Neuronal stem cell (in vitro differentiated cells): ENCODE data around the gene RMND5A.
A peak's percentile ranks its signal among the peaks of the same experiment; 100 is the strongest.

Experiments used
- DNase-seq: peaks from one replicate; pipeline ENCODE4 v3.0.0-alpha.2; 2013; ENCODE audit warnings: low spot score
- H2AFZ ChIP-seq: one replicate; pipeline ENCODE4 v1.6.1; 2013; ENCODE audit warnings: mild to moderate bottlenecking, low read length, inconsistent platforms
- H2AK5ac ChIP-seq: 2 replicates; pipeline ENCODE4 v1.6.1; 2013; ENCODE audit warnings: low read depth, mild to moderate bottlenecking, inconsistent platforms, low read length, moderate library complexity, mixed read lengths
- H2BK120ac ChIP-seq: 2 replicates; pipeline ENCODE4 v1.6.1; 2013; ENCODE audit warnings: low read depth, mild to moderate bottlenecking, inconsistent platforms, low read length, moderate library complexity, mixed read lengths
- H2BK12ac ChIP-seq: one replicate; pipeline ENCODE4 v1.6.1; 2013; ENCODE audit warnings: low read length, inconsistent platforms
- H2BK15ac ChIP-seq: 2 replicates; pipeline ENCODE4 v1.6.1; 2013; ENCODE audit warnings: mild to moderate bottlenecking, low read length, inconsistent platforms, mixed read lengths
- H2BK5ac ChIP-seq: one replicate; pipeline ENCODE4 v1.6.1; 2013; ENCODE audit warnings: inconsistent platforms, mild to moderate bottlenecking, low read length, moderate library complexity
- H3K14ac ChIP-seq: one replicate; pipeline ENCODE4 v1.6.1; 2013; ENCODE audit warnings: low read length, inconsistent platforms
- H3K18ac ChIP-seq: 2 replicates; pipeline ENCODE4 v1.6.1; 2013; ENCODE audit warnings: low read length, inconsistent platforms
- H3K23ac ChIP-seq: 2 replicates; pipeline ENCODE4 v1.6.1; 2013; ENCODE audit warnings: low read depth, mild to moderate bottlenecking, mixed read lengths, low read length, inconsistent platforms; ENCODE audit not compliant: poor library complexity
- H3K27ac ChIP-seq: replicated peaks from 3 replicates; pipeline ENCODE4 v1.5.1; 2013; ENCODE audit warnings: low read length, inconsistent platforms
- H3K27me3 ChIP-seq, 3 experiments: 2 replicates each; pipeline ENCODE4 v1.6.1; 2013; ENCODE audit warnings: low read length in 3 of 3, mild to moderate bottlenecking in 2 of 3, inconsistent platforms in 1 of 3, low read depth in 1 of 3, mixed read lengths in 1 of 3, moderate library complexity in 1 of 3; ENCODE audit not compliant: control insufficient read depth in 3 of 3, insufficient read depth in 3 of 3
- H3K36me3 ChIP-seq, 2 donors: replicated peaks in 1 of 2; 2 replicates each; pipeline ENCODE4 v1.6.1; 2013; ENCODE audit warnings: low read length in 2 of 2; ENCODE audit not compliant: control insufficient read depth in 2 of 2, insufficient read depth in 2 of 2
- H3K4ac ChIP-seq: 2 replicates; pipeline ENCODE4 v1.6.1; 2013; ENCODE audit warnings: inconsistent platforms, mild to moderate bottlenecking, low read length, moderate library complexity
- H3K4me1 ChIP-seq, 2 donors: 1 replicate in 1 of 2; 2 replicates in 1 of 2; pipeline ENCODE4 v1.6.1; 2013; ENCODE audit warnings: low read length in 2 of 2, low read depth in 1 of 2; ENCODE audit not compliant: control insufficient read depth in 2 of 2, insufficient read depth in 1 of 2
- H3K4me2 ChIP-seq: one replicate; pipeline ENCODE4 v1.6.1; 2013; ENCODE audit warnings: mild to moderate bottlenecking, low read length, inconsistent platforms; ENCODE audit not compliant: insufficient read depth, poor library complexity, severe bottlenecking
- H3K4me3 ChIP-seq, 2 donors: 2 replicates each; pipeline ENCODE4 v1.5.1; 2013; ENCODE audit warnings: low read length in 2 of 2, mild to moderate bottlenecking in 2 of 2, inconsistent platforms in 1 of 2, moderate library complexity in 1 of 2
- H3K79me1 ChIP-seq: one replicate; pipeline ENCODE4 v1.6.1; 2013; ENCODE audit warnings: low read depth, mild to moderate bottlenecking, inconsistent platforms, low read length, moderate library complexity
- H3K9ac ChIP-seq: one replicate; pipeline ENCODE4 v1.6.1; 2013; ENCODE audit warnings: mild to moderate bottlenecking, low read depth, low read length, inconsistent platforms; ENCODE audit not compliant: poor library complexity
- H3K9me3 ChIP-seq, 2 donors: replicated peaks in 1 of 2; 2 replicates each; pipeline versions ENCODE3 to v1.6.1; 2013; ENCODE audit warnings: low read length in 2 of 2, mild to moderate bottlenecking in 2 of 2, inconsistent platforms in 1 of 2, low read depth in 1 of 2, mixed read lengths in 1 of 2, moderate library complexity in 1 of 2; ENCODE audit not compliant: control insufficient read depth in 2 of 2, insufficient read depth in 1 of 2
- H4K8ac ChIP-seq: one replicate; pipeline ENCODE4 v1.6.1; 2013; ENCODE audit warnings: low read depth, mild to moderate bottlenecking, inconsistent platforms, low read length, moderate library complexity
- H4K91ac ChIP-seq: one replicate; pipeline ENCODE4 v1.6.1; 2013; ENCODE audit warnings: low read length, low read depth, mild to moderate bottlenecking, inconsistent platforms; ENCODE audit not compliant: poor library complexity
- WGBS, 2 donors: extraction: QIAGEN DNeasy Blood & Tissue Kit; methylation state at CpG; one replicate each; pipeline ENCODE4 v1.1.7; 2013; ENCODE audit warnings: missing lambda C conversion rate in 2 of 2, mixed read lengths in 1 of 2; ENCODE audit not compliant: insufficient read length in 2 of 2, insufficient replicate concordance in 1 of 2; ENCODE audit errors: extremely low coverage in 2 of 2; 5-methylcytosine and 5-hydroxymethylcytosine counted together

Gene RMND5A

DNA sequence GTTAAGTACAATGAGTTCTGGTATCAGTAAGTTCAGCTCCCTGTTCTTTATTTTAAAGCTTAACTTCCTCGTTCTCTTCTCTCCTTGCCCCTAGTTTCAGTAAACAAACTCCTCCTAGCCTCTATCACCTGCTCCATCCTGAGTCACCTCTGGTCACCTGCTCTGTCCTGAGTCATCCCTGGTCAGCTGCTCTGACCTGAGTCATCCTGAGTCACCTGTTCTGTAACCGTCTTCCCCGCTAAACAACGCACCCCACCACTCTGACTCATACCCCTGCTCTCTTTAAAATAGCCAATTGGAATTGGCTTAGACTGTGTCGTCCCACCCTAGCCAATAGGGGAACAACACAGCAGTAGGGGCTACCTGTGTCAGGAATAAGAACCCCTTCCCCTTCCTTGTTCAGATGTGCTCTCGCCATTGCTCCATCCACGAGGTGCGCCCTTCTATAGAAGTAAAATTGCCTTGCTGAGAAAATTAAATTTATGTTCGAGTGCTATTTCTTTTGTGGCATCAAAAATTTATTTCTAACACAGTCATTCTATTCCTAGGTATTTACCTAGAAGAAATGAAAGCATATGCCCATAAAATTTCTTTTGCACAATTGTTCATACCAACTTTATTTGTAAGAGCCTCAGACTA, 24.9 kb upstream of the RMND5A start:
- Histone ChIP-seq H2BK5ac (no peak overlapping the region), H2BK120ac (no peak overlapping the region), H3K4me2 (no peak overlapping the region), H3K23ac (no peak overlapping the region), H3K4ac (no peak overlapping the region), H3K4me3 (no peak overlapping the region), H3K9ac (no peak overlapping the region), H2AK5ac (no peak overlapping the region), H3K18ac (no peak overlapping the region), H3K79me1 (no peaks in the 10 kb centered on the region), H4K91ac (no peak overlapping the region), H2AFZ (no peak overlapping the region), H3K27ac (no peak overlapping the region), H3K4me1 (no peaks in the 10 kb centered on the region), H2BK12ac (no peak overlapping the region), H3K9me3 (peaks cover 2 to 7% of the 10 kb centered on the region in 2 donors), H2BK15ac (no peak overlapping the region), H4K8ac (no peak overlapping the region), H3K36me3 (no peaks in the 10 kb centered on the region), H3K14ac (no peak overlapping the region), H3K27me3 (no peaks in the 10 kb centered on the region)
- DNase-seq = no peak
- no CpG with 5 or more reads among the region's 9 CpGs for WGBS, 2 donors

DNA sequence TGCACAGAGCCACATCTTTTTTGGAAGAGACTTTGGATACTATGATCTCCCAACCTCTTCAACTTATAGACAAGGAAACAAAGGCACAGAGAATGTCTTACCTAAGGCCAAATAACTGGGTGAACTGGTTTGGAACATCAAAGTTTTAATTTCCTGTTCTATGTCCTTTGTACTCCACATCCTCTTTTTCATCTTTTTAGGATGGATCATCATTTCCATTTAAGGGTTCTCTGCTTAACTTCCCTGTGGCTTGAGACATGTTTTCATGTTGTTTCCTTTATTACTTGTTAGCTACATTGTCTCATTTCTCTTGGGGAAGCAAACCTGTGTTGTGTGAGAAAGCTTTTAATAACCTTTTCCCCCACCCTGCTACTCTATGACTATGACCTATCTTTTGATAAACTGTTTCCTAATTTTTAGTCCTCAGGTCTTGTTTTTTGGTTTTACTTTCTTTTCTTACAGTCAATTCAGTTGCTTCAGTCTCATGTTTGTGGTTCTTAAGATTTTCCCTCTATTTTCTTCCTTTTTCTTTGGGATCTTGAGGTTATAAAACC, 22.5 kb upstream of the RMND5A start:
- Histone ChIP-seq H4K8ac (no peak overlapping the region), H2BK15ac (no peak overlapping the region), H4K91ac (no peak overlapping the region), H3K79me1 (no peaks in the 10 kb centered on the region), H3K4me1 (no peaks in the 10 kb centered on the region), H3K36me3 (no peaks in the 10 kb centered on the region), H3K14ac (no peak overlapping the region), H2AFZ (no peak overlapping the region), H2BK120ac (no peak overlapping the region), H3K4me3 (no peak overlapping the region), H2BK12ac (no peak overlapping the region), H3K9me3 (peaks cover 2 to 7% of the 10 kb centered on the region in 2 donors), H2BK5ac (no peak overlapping the region), H3K23ac (no peak overlapping the region), H3K18ac (no peak overlapping the region), H3K27me3 (no peaks in the 10 kb centered on the region), H2AK5ac (no peak overlapping the region), H3K4me2 (no peak overlapping the region), H3K9ac (no peak overlapping the region), H3K27ac (no peak overlapping the region), H3K4ac (no peak overlapping the region)
- DNase-seq = no peak

DNA sequence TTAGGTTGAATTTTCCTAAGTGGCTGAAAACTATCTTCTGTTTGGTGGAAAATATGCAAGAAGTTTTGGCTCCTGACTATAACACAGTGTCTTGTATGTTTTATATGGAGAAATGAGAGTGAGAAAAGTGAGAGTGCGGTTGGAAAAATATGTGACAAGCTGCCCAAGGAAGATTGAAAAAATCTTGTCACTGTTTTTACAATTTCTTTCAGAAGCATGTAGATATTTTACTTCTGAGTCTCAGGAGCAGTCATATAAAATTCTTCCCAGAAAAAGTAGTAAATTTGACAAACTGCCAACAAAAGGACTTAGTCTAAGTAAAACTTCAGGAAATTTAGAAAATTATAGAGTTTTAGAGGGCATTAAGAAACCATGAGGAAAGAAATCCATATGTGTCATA, 19.4 kb upstream of the RMND5A start:
- no peaks in the 10 kb centered on the region for H3K79me1 ChIP-seq
- H3K4me2 ChIP-seq = no peak overlapping the region
- no peak overlapping the region for H2BK15ac ChIP-seq
- no peak overlapping the region for H3K4ac ChIP-seq
- no peak overlapping the region for H3K27ac ChIP-seq
- WGBS, 2 donors = no CpG with 5 or more reads among the region's 1 CpG
- H3K4me1 ChIP-seq = peaks cover 3 to 6% of the 10 kb centered on the region in 2 donors
- H2BK120ac ChIP-seq = no peak overlapping the region
- no peaks in the 10 kb centered on the region for H3K36me3 ChIP-seq
- H3K9ac ChIP-seq = no peak overlapping the region
- H3K27me3 ChIP-seq = no peaks in the 10 kb centered on the region
- no peak overlapping the region for H2AFZ ChIP-seq
- no peak overlapping the region for H4K91ac ChIP-seq
- no peak overlapping the region for H3K18ac ChIP-seq
- H3K9me3 ChIP-seq = peaks cover 0 to 2% of the 10 kb centered on the region in 2 donors
- H2BK5ac ChIP-seq = no peak overlapping the region
- H3K4me3 ChIP-seq = no peak overlapping the region
- H2AK5ac ChIP-seq = no peak overlapping the region
- H3K14ac ChIP-seq = no peak overlapping the region
- no peak for DNase-seq
- H4K8ac ChIP-seq = no peak overlapping the region
- no peak overlapping the region for H3K23ac ChIP-seq
- no peak overlapping the region for H2BK12ac ChIP-seq

DNA sequence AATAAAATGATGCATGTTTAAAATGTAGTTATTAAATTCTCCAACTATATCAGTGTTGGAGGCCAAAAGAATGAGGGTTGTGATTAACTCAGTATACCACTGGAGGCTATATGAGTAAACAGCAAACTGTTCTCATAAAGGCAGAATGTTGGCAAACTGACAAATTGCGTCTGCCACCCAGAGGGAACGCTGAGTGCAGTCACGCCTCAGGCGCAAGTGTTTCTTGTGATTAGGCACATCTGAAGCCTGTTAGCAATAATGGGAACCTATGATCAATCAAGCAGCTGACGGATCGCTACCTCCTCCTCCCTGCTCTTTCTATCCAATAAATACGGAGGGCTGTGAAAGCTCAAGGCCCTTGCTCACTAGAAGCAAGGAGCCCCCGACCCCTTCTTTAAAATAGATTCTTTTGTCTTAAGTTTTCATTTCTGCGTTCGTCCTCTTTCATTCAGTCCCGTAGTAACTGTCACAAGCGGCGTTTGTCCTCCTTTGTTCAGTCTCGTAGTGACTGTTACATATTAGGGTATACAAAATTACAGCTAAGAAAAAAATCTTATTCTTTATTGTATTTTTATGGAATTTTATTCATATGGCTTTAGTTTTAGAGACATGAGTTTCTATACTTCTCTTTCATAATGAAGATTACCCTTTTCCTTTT, 16.3 kb upstream of the RMND5A start:
- no peaks in the 10 kb centered on the region for H3K79me1 ChIP-seq
- no peak overlapping the region for H3K4me2 ChIP-seq
- no peak overlapping the region for H3K14ac ChIP-seq
- no peak overlapping the region for H4K91ac ChIP-seq
- no peaks in the 10 kb centered on the region for H3K36me3 ChIP-seq
- no peak overlapping the region for H3K9ac ChIP-seq
- H2AFZ ChIP-seq = peak overlapping the region; percentile 85
- H3K18ac ChIP-seq = no peak overlapping the region
- H2AK5ac ChIP-seq = no peak overlapping the region
- H2BK120ac ChIP-seq = no peak overlapping the region
- H2BK15ac ChIP-seq = no peak overlapping the region
- H4K8ac ChIP-seq = no peak overlapping the region
- H3K4me3 ChIP-seq = peak overlapping the region in 1 of 2 donors; percentile 7
- H3K23ac ChIP-seq = no peak overlapping the region
- no peak overlapping the region for H3K4ac ChIP-seq
- H3K4me1 ChIP-seq = peaks cover 3 to 6% of the 10 kb centered on the region in 2 donors
- H2BK12ac ChIP-seq = no peak overlapping the region
- no CpG with 5 or more reads among the region's 14 CpGs for WGBS, 2 donors
- no peaks in the 10 kb centered on the region for H3K9me3 ChIP-seq
- no peak overlapping the region for H3K27ac ChIP-seq
- H3K27me3 ChIP-seq = no peaks in the 10 kb centered on the region
- H2BK5ac ChIP-seq = no peak overlapping the region
- DNase-seq = no peak
